Amniotic epithelial cell (primary cell): ENCODE results near the gene OLFML1.
"Not testable (repeated sequence)": the region's sequence is repeated elsewhere in the genome, so short reads cannot be mapped to it uniquely, and the experiment has no call there.

ENCODE experiments used
- DNase-seq: peaks from one replicate; pipeline ENCODE4 v3.0.0-alpha.2; 2010; ENCODE audit warnings: low read depth

Gene OLFML1

GRCh38 chr11:7512525-7513233 lies 27.4 kb downstream of the OLFML1 start:
- DNase-seq, result peak; percentile 2

DNA sequence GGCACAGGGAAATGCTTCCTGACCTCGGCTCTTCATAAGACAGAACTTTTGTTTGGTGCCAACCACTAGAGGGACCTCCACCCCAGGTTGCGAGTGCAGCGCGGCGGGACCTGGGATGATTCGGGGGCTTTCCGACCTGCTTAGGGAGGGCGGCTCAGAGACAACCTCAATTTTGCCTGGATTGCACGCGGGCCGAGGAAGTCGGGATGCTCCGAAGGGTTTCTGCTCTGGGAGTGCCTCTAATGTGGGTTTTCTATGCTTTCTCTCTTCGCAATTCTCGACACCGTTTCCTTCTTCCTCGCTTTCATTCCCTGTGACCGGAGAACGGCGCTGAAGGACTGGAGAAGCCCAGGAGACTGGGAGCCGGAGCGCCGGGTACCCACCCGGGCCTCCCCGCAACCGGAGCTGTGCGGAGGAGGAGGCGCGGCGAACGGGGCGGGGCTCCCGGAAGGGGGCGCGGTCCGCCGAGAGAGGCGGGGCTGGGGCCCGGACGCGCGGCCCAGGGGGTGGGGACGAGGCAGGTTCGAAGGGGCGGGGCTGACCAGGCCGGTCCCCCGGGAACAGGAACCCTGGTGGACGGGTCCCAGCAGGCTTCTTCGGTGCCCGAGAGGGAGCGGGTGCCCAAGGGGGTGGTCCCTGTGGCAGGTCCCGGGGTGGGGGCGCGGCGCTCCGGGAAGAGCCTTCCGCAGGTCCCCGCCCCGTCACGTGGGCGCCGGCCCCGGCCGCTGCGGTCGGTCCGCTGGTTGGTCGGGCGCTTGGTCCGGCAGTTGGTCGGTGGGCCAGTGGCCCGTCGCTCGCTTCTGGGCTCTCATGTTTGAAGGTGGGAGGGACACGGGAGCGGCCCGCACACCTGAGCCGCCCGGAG lies 28.2 kb downstream of the OLFML1 start, which contains the start of gene PPFIBP2:
PPFIBP2 (plus strand) TSS at position 766 of the 865 bp plus-strand sequence. CDS start 35,477 bp downstream, outside the sequence.
- DNase-seq, result peak; percentile 49

DNA sequence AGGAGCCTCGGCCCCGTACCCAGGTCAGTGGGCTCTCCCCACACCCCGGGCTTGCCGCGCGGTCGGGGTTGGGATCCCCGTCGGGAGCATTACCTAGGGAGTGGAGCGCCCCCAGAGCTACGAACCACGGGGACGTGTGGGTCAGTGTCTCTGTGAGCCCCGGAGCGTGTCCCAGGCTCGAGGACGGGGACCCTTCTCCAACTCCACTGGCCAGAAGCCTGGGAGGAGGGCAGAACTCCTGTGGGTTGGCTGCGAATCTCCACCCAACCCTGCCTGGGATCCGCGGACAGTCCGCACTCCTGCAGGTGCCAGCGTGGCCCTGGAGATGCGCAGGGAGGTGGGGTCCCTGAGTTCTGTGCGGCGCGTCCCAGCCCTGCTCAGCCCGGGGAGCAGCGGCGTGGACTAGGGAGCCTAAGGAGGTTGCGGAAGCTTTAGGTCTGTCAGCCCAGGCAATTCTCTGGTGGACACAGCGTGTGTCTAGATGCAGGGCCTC lies 28.8 kb downstream of the OLFML1 start:
- DNase-seq, result no peak

DNA sequence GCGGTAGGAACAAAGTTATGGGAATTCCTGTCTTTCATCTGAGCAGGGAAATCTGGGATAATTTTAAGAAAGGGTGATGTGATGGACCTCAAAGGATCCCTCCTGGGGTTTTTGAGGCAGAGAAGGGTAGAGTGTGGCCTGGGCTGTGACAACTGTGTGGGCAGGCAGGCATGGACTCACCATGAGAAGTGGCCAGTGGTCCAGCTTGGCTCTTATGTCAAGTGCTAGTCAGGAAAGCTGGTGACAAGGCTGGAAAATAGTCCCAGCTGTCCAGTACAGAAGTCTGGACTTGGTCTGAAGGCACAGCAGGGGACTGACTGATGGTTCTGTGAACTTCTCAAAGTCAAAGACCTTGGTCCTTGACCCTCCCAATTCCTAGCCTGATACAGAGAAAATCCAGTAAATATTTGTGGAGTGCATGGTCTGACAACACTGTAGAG lies 30.2 kb downstream of the OLFML1 start:
- DNase-seq, result no peak

DNA sequence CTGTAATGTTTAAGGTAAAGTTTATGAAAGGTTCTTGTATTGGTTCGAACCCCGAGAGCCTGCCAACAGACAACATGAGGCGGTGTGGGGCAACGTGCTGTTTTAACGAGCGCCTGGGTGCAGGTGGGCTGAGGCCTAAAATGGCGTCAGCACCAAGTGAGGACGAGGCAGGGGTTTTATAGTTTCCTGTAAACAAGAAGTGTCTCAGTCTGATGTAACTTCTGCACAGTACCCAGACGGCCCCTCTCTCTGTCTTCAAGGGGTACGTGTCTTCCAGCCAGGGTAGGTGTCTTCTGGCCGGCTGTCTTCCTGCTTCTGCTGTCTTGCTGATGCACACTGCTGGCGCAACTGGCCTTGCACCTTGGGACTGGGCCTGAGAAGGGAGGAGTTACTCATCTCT lies 31.2 kb downstream of the OLFML1 start:
- DNase-seq, result no peak

- not testable (repeated sequence) for DNase-seq
Measured at GRCh38 chr11:7517743-7518142, 32.4 kb downstream of the OLFML1 start.

GRCh38 chr11:7518811-7519562 lies 33.7 kb downstream of the OLFML1 start:
- no peak for DNase-seq

GRCh38 chr11:7520011-7520942 lies 35.0 kb downstream of the OLFML1 start:
- DNase-seq, result no peak

DNA sequence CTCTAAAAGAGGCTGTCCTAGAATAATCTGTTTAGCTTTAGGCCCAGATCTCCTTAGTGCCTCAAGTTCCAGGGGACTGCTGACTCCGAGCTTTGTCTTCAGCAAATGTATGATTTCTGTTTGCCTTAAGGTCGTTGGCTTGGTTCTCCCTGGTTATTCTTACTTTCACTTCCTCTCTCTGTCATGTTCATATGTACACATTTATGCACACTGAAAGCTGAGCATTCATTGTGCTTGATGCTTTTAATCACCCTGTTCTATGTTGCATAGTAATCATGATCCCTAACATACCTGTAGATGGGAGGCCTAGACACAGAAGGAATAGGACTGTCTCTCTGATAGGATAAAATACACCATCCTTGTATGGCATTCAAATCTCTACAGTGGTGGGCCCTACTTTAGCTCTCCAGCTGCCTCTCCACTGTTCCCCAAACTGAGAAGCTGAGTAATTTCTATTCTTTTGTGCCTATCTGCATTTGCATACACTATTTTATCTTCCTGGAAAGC lies 35.7 kb downstream of the OLFML1 start:
- no peak for DNase-seq

DNA sequence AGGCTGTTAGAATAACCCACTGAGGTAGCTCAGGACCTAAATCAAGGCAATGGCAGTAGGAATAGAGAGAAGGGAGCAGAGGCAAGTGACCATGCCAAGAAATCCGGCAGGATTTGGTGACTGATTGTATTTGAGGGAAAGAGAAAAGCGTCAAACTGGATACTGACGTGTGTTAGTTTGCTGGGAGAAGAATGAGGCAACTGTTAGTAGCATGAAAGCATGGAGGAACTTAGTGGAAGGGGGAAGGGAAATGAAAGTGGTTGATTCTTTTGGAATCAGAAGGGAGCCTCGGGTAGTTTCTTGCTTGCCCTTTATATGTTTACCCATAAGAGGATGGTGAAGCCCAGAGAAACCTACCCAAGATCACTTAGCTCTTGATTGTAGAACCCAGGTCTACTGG lies 36.8 kb downstream of the OLFML1 start:
- no peak for DNase-seq

DNA sequence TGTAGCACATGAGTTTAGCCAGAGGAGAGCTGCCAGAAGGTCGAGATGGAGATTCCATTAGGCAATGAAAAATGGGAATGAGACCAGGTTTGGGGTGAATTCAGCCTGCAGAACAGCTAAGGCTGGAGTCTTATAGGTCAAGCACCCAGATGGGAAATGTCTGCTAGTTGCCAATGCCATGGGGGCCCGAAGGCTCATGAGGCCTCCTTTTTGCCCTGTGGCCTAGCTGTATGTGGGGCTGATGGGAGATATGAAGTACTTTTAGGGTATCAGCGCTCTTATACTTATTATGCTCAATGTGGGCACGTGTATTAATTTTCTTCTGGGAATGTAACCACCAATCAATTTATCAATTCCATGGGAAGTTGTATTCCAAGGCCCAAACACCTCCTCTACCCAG lies 37.2 kb downstream of the OLFML1 start:
- no peak for DNase-seq

DNA sequence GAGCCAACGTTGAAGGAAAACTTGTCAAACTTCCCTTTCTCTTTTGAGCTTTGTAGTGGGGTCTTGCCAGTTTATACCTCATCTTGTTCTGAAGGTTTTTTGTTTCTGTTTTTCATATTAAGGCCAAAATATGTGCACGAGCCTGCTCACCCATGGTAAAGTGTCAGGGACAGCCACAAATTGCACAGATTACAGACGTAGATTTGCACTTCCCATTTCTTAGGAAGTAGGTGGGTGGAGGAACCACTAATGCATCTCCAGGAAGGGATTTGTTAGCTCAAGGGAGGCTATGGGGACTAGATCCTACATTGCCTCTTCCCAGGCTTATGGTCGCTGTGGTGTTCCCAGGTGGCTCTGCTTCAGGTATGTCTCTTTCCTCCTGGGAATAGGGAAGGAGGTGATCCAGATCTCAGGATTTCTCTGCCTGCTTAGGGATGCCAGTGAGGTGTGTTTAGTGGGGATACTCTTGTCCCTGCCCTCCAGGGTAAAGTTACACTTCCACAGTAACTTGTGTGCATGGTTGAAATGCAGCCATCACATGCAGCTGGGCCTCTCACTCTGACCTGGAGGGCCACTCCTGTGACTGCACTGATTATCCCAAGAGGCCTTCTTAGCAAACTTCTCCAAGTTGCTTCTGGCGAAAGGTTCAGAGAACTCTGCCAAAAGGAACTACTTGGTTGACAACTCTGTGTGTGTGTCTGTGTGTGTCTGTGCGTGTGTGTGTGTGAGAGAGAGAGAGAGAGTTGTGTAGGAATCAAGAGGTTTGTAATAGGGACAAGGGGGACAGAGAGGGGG lies 38.3 kb downstream of the OLFML1 start:
- no peak for DNase-seq

GRCh38 chr11:7524462-7525235 lies 39.3 kb downstream of the OLFML1 start:
- no peak for DNase-seq

GRCh38 chr11:7525424-7525823 lies 40.1 kb downstream of the OLFML1 start:
- no peak for DNase-seq

DNA sequence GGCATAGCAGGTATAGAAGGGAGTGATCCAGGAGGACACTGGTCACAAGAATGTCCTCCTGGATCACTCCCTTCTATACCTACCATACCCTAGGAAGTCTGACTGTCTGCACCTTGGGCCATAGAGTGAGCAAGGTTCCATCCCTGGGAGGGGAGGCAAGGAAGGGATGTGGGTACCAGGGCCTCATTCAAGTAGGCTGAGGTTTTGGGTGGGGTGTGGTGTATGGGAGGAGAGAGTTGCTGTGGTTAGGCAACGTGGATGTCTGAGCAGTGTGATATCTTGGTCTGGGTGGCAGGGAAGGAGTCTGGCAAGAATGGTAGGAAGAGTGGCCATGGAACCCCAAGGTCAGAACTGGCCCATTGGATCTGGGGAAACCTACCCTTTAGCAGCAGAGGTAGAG lies 41.7 kb downstream of the OLFML1 start:
- no peak for DNase-seq

- DNase-seq, result no peak
Measured at GRCh38 chr11:7528514-7529049, 43.3 kb downstream of the OLFML1 start.

DNA sequence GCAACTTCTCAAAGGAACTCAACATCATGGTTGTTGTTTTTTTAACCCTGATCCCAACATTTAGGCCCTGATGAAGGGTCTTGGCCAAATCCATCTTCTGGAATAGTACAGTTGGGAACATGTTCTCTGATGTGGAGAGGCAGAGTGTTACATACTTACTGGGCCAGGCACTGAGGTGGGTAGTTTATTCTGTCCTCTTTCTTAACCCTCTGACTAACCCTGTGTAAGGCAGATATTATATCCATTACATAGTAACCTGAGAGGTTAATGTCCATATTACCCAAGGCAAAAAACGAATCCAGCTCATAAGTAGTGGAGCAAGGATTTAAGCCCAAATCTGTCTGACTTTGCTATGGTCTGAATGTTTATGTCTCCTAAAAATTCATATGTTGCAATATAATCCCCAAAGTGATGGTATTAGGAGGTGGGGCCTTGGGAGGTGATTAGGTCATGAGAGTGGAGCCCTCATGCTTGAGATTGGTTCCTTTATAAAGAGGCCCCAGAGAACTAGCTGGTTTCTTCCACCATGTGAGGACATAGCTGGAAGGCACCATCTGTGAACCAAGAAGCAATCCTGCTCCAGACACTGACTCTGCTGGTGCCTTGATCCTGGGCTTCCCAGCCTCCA lies 44.8 kb downstream of the OLFML1 start:
- peak; percentile 2 for DNase-seq

GRCh38 chr11:7531011-7531410 lies 45.7 kb downstream of the OLFML1 start:
- no peak for DNase-seq
